Colonic mucosa (tissue), 4 donors: ENCODE data around the gene OLFML2A. TPM values are rescaled to one million over a fixed set of nuclear protein-coding genes. Genes with fewer than 3 reads are reported as not detected.

ENCODE experiments used
- DNase-seq: peaks from one replicate; pipeline ENCODE4 v3.0.0-alpha.2; 2020
- H3K27ac ChIP-seq: fragments of 200-600 bp; one replicate; pipeline ENCODE4 v1.8.0; 2021
- H3K27me3 ChIP-seq: fragments of 200-600 bp; one replicate; pipeline ENCODE4 v1.8.0; 2021
- H3K36me3 ChIP-seq: fragments of 200-600 bp; one replicate; pipeline ENCODE4 v1.8.0; 2021
- H3K4me1 ChIP-seq: fragments of 200-600 bp; one replicate; pipeline ENCODE4 v1.8.0; 2021; ENCODE audit warnings: mild to moderate bottlenecking
- H3K4me3 ChIP-seq: fragments of 200-600 bp; one replicate; pipeline ENCODE4 v1.8.0; 2021
- H3K9ac ChIP-seq, 2 donors: one replicate each; pipeline ENCODE4 v1.7.0; 2013; ENCODE audit warnings: control low read depth in 2 of 2, low read depth in 2 of 2, low read length in 2 of 2
- H3K9me3 ChIP-seq: fragments of 200-600 bp; one replicate; pipeline ENCODE4 v1.8.0; 2021
- CTCF ChIP-seq: fragments of 200-600 bp; IDR thresholded peaks from one replicate; pipeline ENCODE4 v1.8.0; 2022; ENCODE audit warnings: antibody characterized with exemption, mild to moderate bottlenecking
- intact Hi-C: fragments of 100-400 bp; cut with DNase I; formaldehyde crosslinking; loops from one replicate; pipeline ENCODE4 v1.14.1; 2022
- total RNA-seq, 2 donors: library from RNA; stranded (reverse); fragmentation: NEBNext Ultra II Directional in 1 of 2; extraction: Animal tissue kit (Norgen Biotek cat#: 25700) in 1 of 2; gene quantifications; one replicate each; pipeline ENCODE4 v1.2.1, GENCODE V29; 2021
- donor health status: healthy.
- donor health status: DM: no; HTN: no; CAD: no.
- donor health status: DM: no; HTN: no; CAD: no.

Gene OLFML2A
- total RNA-seq, 2 donors from 2014 or later: 2.9 to 12.1 TPM

- H3K27me3 ChIP-seq: no peaks in the 10 kb centered on the region
- H3K9me3 ChIP-seq: no peaks in the 10 kb centered on the region
- H3K4me3 ChIP-seq: no peak overlapping the region
- H3K4me1 ChIP-seq: no peaks in the 10 kb centered on the region
- no peak for DNase-seq
- H3K9ac ChIP-seq: no peak overlapping the region
- intact Hi-C loops: no loop called here
- TF ChIP-seq CTCF: no peak
- no peak overlapping the region for H3K27ac ChIP-seq
- H3K36me3 ChIP-seq: no peaks in the 10 kb centered on the region
Measured at GRCh38 chr9:124739360-124739759, 37.6 kb upstream of the OLFML2A start.

GRCh38 chr9:124741149-124741548 lies 35.8 kb upstream of the OLFML2A start:
- H3K27ac ChIP-seq: no peak overlapping the region
- H3K9me3 ChIP-seq: no peaks in the 10 kb centered on the region
- no peaks in the 10 kb centered on the region for H3K4me1 ChIP-seq
- no peak overlapping the region for H3K4me3 ChIP-seq
- H3K27me3 ChIP-seq: no peaks in the 10 kb centered on the region
- intact Hi-C loops: no loop called here
- TF ChIP-seq CTCF: no peak
- no peaks in the 10 kb centered on the region for H3K36me3 ChIP-seq
- no peak overlapping the region for H3K9ac ChIP-seq
- no peak for DNase-seq

GRCh38 chr9:124741662-124742061 lies 35.3 kb upstream of the OLFML2A start:
- intact Hi-C loops: no loop called here
- TF ChIP-seq CTCF: no peak
- H3K9ac ChIP-seq: no peak overlapping the region

GRCh38 chr9:124742940-124743339 lies 34.0 kb upstream of the OLFML2A start:
- intact Hi-C loops: no loop called here
- no peaks in the 10 kb centered on the region for H3K9me3 ChIP-seq
- no peak overlapping the region for H3K27ac ChIP-seq
- H3K4me1 ChIP-seq: no peaks in the 10 kb centered on the region
- no peak overlapping the region for H3K4me3 ChIP-seq
- DNase-seq: no peak
- H3K36me3 ChIP-seq: no peaks in the 10 kb centered on the region
- H3K9ac ChIP-seq: no peak overlapping the region
- H3K27me3 ChIP-seq: no peaks in the 10 kb centered on the region
- no peak for TF ChIP-seq CTCF

More at GRCh38 chr9:124741662-124742061, 35.3 kb upstream of the OLFML2A start:
- Histone ChIP-seq H3K4me1 (no peaks in the 10 kb centered on the region), H3K4me3 (no peak overlapping the region), H3K27me3 (no peaks in the 10 kb centered on the region), H3K9me3 (no peaks in the 10 kb centered on the region), H3K27ac (no peak overlapping the region), H3K36me3 (no peaks in the 10 kb centered on the region)
- DNase-seq: no peak

GRCh38 chr9:124743686-124744348 lies 33.1 kb upstream of the OLFML2A start:
- DNase-seq: no peak

More at GRCh38 chr9:124743686-124744348, 33.1 kb upstream of the OLFML2A start:
- Histone ChIP-seq H3K27me3 (no peaks in the 10 kb centered on the region), H3K9ac (no peak overlapping the region), H3K4me3 (no peak overlapping the region), H3K36me3 (no peaks in the 10 kb centered on the region), H3K27ac (no peak overlapping the region), H3K9me3 (no peaks in the 10 kb centered on the region), H3K4me1 (no peaks in the 10 kb centered on the region)
- intact Hi-C loops: no loop called here
- no peak for TF ChIP-seq CTCF
